Stimulated activated CD4-positive, alpha-beta T cell treated with anti-CD3 and anti-CD28 coated beads, Interleukin-1b, Interleukin-23, amount 100 ng/mL, for 1 hour (primary cell): ENCODE data around the gene GDF2.

ENCODE experiments used
- DNase-seq, 2 donors: peaks; one replicate each; pipeline ENCODE4 v3.0.0-alpha.2; 2020; ENCODE audit warnings: low read depth in 2 of 2

GDF2 gene

GRCh38 chr10:47351899-47352815, 29.9 kb downstream of the GDF2 start:
- no peak for DNase-seq

GRCh38 chr10:47353351-47353750, 31.1 kb downstream of the GDF2 start:
- DNase-seq: no peak

GRCh38 chr10:47354165-47354564, 31.9 kb downstream of the GDF2 start:
- DNase-seq: no peak

GRCh38 chr10:47354900-47355299, 32.6 kb downstream of the GDF2 start:
- no peak for DNase-seq

- DNase-seq: no peak
Measured at GRCh38 chr10:47356708-47357107, 34.5 kb downstream of the GDF2 start.

- DNase-seq: no peak
Measured at GRCh38 chr10:47357131-47357582, 34.9 kb downstream of the GDF2 start.

GRCh38 chr10:47357911-47358310, 35.7 kb downstream of the GDF2 start:
- no peak for DNase-seq

- no peak for DNase-seq
Measured at GRCh38 chr10:47358457-47358856, 36.2 kb downstream of the GDF2 start.

- no peak for DNase-seq
Measured at GRCh38 chr10:47359101-47359500, 36.8 kb downstream of the GDF2 start.

GRCh38 chr10:47359626-47360418, 37.6 kb downstream of the GDF2 start:
- DNase-seq: no peak

GRCh38 chr10:47360419-47361040, 38.3 kb downstream of the GDF2 start:
- DNase-seq: no peak

- DNase-seq: no peak
Measured at GRCh38 chr10:47361293-47361692, 39.0 kb downstream of the GDF2 start.

- no peak for DNase-seq
Measured at GRCh38 chr10:47362199-47362598, 39.9 kb downstream of the GDF2 start.

- no peak for DNase-seq
Measured at GRCh38 chr10:47363781-47364180, 41.5 kb downstream of the GDF2 start.

- DNase-seq: no peak
Measured at GRCh38 chr10:47364366-47364765, 42.1 kb downstream of the GDF2 start.

GRCh38 chr10:47364911-47365310, 42.7 kb downstream of the GDF2 start:
- no peak for DNase-seq

GRCh38 chr10:47365431-47366180, 43.4 kb downstream of the GDF2 start:
- DNase-seq: no peak

- no peak for DNase-seq
Measured at GRCh38 chr10:47366181-47366631, 44.0 kb downstream of the GDF2 start.

- DNase-seq: no peak
Measured at GRCh38 chr10:47366731-47367460, 44.6 kb downstream of the GDF2 start.

GRCh38 chr10:47367646-47368045, 45.4 kb downstream of the GDF2 start:
- no peak for DNase-seq
